Mononuclear cell (primary cell): ENCODE data around the gene TRIL. TPM values are rescaled to one million over a fixed set of nuclear protein-coding genes. Genes with fewer than 3 reads are reported as not detected.

Experiments
- total RNA-seq: library from RNA; depleted of rRNA; stranded (reverse); fragments of >200 nt; gene quantifications from one replicate; pipeline ENCODE4 v1.2.3, GENCODE V29; 2012

Gene TRIL
- total RNA-seq, 1 donor, result not detected

Other genes starting within 250 kb of the TRIL start
- gene CPVL, start 188.2 kb upstream of the TRIL start, total RNA-seq, result 132 TPM
- gene CHN2, start 236.4 kb upstream of the TRIL start, total RNA-seq, result 9.9 TPM